ENCODE data around the gene BAZ2A. TPM values are rescaled to one million over a fixed set of nuclear protein-coding genes. Genes with fewer than 3 reads are reported as not detected.

The BAZ2A gene
- total RNA-seq, 1 experiment from 2014 or later, result 18.6 TPM

Other genes with a start within 250 kb of the BAZ2A start
- 25.3 and 25.9 TPM in 2 replicates for gene TIMELESS, start 180.9 kb downstream of the BAZ2A start, total RNA-seq (2014; rRNA removed)
- not detected in 2 replicates for gene MIP, start 175.7 kb downstream of the BAZ2A start, total RNA-seq (2014; rRNA removed)
- gene SPRYD4, start 161.7 kb downstream of the BAZ2A start, total RNA-seq (2014; rRNA removed), result 2.1 and 2.6 TPM in 2 replicates
- not detected in 2 replicates for gene GLS2, start 142.2 kb downstream of the BAZ2A start, total RNA-seq (2014; rRNA removed)
- gene RBMS2, start 108.5 kb downstream of the BAZ2A start, total RNA-seq (2014; rRNA removed), result 12.1 and 13.0 TPM in 2 replicates
- 644 and 670 TPM in 2 replicates for gene ATP5F1B, start 15.7 kb upstream of the BAZ2A start, total RNA-seq (2014; rRNA removed)
- gene PTGES3, start 58.0 kb upstream of the BAZ2A start, total RNA-seq (2014; rRNA removed), result 108 and 130 TPM in 2 replicates
- gene NACA, start 95.0 kb upstream of the BAZ2A start, total RNA-seq (2014; rRNA removed), result 960 and 1,297 TPM in 2 replicates
- gene PRIM1, start 122.0 kb upstream of the BAZ2A start, total RNA-seq (2014; rRNA removed), result 29.0 and 37.2 TPM in 2 replicates
- gene HSD17B6, start 133.0 kb upstream of the BAZ2A start, total RNA-seq (2014; rRNA removed), result 3.2 and 3.8 TPM in 2 replicates

Data from LHCN-M2 (cell line).